Activated T-helper 17 cell treated with anti-CD3 and anti-CD28 coated beads, Interleukin-2, amount 50 U/mL, for 72 hours (primary cell): ENCODE measurements around the gene PRTFDC1. TPM values are rescaled to one million over a fixed set of nuclear protein-coding genes. Genes with fewer than 3 reads are reported as not detected.

Source experiments
- ATAC-seq: fragments of 150-1000 bp; cut with Tn5 transposase; replicated peaks from 2 replicates; pipeline ENCODE4 v1.10.0; 2021; ENCODE audit warnings: mild to moderate bottlenecking, moderate library complexity
- H3K27ac Mint-ChIP-seq: one replicate; pipeline ENCODE4 v1.8.0; 2022; ENCODE audit warnings: mixed read lengths
- H3K27me3 Mint-ChIP-seq: one replicate; pipeline ENCODE4 v1.8.0; 2022; ENCODE audit warnings: mixed read lengths
- H3K36me3 Mint-ChIP-seq: one replicate; pipeline ENCODE4 v1.8.0; 2022; ENCODE audit warnings: low read depth, mild to moderate bottlenecking, mixed read lengths
- H3K4me1 Mint-ChIP-seq: one replicate; pipeline ENCODE4 v1.8.0; 2022; ENCODE audit warnings: mixed read lengths
- H3K4me3 Mint-ChIP-seq: one replicate; pipeline ENCODE4 v1.8.0; 2022; ENCODE audit warnings: mild to moderate bottlenecking, mixed read lengths
- H3K9me3 Mint-ChIP-seq: one replicate; pipeline ENCODE4 v1.8.0; 2022; ENCODE audit warnings: mixed read lengths
- total RNA-seq, 2 donors: library from RNA; stranded (reverse); gene quantifications; one replicate each; pipeline ENCODE4 v1.2.3, GENCODE V29; 2022

The PRTFDC1 gene
- total RNA-seq, 2 donors from 2014 or later = 0.58 to 0.77 TPM

- Mint-ChIP-seq H3K4me3 (no peak overlapping the region), H3K9me3 (peaks cover 8% of the 10 kb centered on the region), H3K4me1 (peaks cover 4% of the 10 kb centered on the region), H3K27me3 (no peaks in the 10 kb centered on the region), H3K27ac (no peak overlapping the region), H3K36me3 (no peaks in the 10 kb centered on the region)
- ATAC-seq = no peak
Measured at GRCh38 chr10:24872049-24872789, 80.2 kb downstream of the PRTFDC1 start.

GRCh38 chr10:24871011-24871935 lies 81.1 kb downstream of the PRTFDC1 start:
- no peak for ATAC-seq
- peaks cover 4% of the 10 kb centered on the region for H3K4me1 Mint-ChIP-seq
- no peak overlapping the region for H3K4me3 Mint-ChIP-seq
- H3K27me3 Mint-ChIP-seq = no peaks in the 10 kb centered on the region
- H3K36me3 Mint-ChIP-seq = no peaks in the 10 kb centered on the region
- no peak overlapping the region for H3K27ac Mint-ChIP-seq
- H3K9me3 Mint-ChIP-seq = peaks cover 8% of the 10 kb centered on the region

- Mint-ChIP-seq H3K9me3 (no peaks in the 10 kb centered on the region), H3K4me3 (no peak overlapping the region), H3K27me3 (no peaks in the 10 kb centered on the region), H3K4me1 (peaks cover 8% of the 10 kb centered on the region), H3K36me3 (no peaks in the 10 kb centered on the region), H3K27ac (no peak overlapping the region)
- ATAC-seq = no peak
Measured at GRCh38 chr10:24869354-24870015, 82.9 kb downstream of the PRTFDC1 start.

GRCh38 chr10:24866604-24867583 lies 85.5 kb downstream of the PRTFDC1 start:
- H3K9me3 Mint-ChIP-seq = peaks cover 4% of the 10 kb centered on the region
- peaks cover 5% of the 10 kb centered on the region for H3K27me3 Mint-ChIP-seq
- no peaks in the 10 kb centered on the region for H3K36me3 Mint-ChIP-seq
- H3K27ac Mint-ChIP-seq = no peak overlapping the region
- no peak overlapping the region for H3K4me3 Mint-ChIP-seq
- no peak for ATAC-seq
- peaks cover 5% of the 10 kb centered on the region for H3K4me1 Mint-ChIP-seq

- H3K36me3 Mint-ChIP-seq = no peaks in the 10 kb centered on the region
- H3K27ac Mint-ChIP-seq = no peak overlapping the region
- peaks cover 4% of the 10 kb centered on the region for H3K9me3 Mint-ChIP-seq
- H3K27me3 Mint-ChIP-seq = peaks cover 5% of the 10 kb centered on the region
- ATAC-seq = no peak
- H3K4me1 Mint-ChIP-seq = peaks cover 5% of the 10 kb centered on the region
- H3K4me3 Mint-ChIP-seq = no peak overlapping the region
Measured at GRCh38 chr10:24865783-24866182, 86.6 kb downstream of the PRTFDC1 start.

GRCh38 chr10:24862589-24862988 lies 89.8 kb downstream of the PRTFDC1 start:
- H3K4me1 Mint-ChIP-seq = peaks cover 5% of the 10 kb centered on the region
- peaks cover 5% of the 10 kb centered on the region for H3K27me3 Mint-ChIP-seq
- ATAC-seq = no peak
- H3K4me3 Mint-ChIP-seq = no peak overlapping the region
- no peak overlapping the region for H3K27ac Mint-ChIP-seq
- H3K36me3 Mint-ChIP-seq = no peaks in the 10 kb centered on the region
- H3K9me3 Mint-ChIP-seq = peaks cover 4% of the 10 kb centered on the region

- no peak overlapping the region for H3K27ac Mint-ChIP-seq
- no peak for ATAC-seq
- H3K4me3 Mint-ChIP-seq = no peak overlapping the region
- H3K36me3 Mint-ChIP-seq = no peaks in the 10 kb centered on the region
- no peaks in the 10 kb centered on the region for H3K4me1 Mint-ChIP-seq
- peaks cover 3% of the 10 kb centered on the region for H3K27me3 Mint-ChIP-seq
- H3K9me3 Mint-ChIP-seq = peaks cover 4% of the 10 kb centered on the region
Measured at GRCh38 chr10:24858288-24859270, 93.8 kb downstream of the PRTFDC1 start.

- Mint-ChIP-seq H3K4me3 (no peak overlapping the region), H3K27ac (no peak overlapping the region), H3K9me3 (no peaks in the 10 kb centered on the region), H3K36me3 (no peaks in the 10 kb centered on the region), H3K4me1 (no peaks in the 10 kb centered on the region), H3K27me3 (peaks cover 4% of the 10 kb centered on the region)
- no peak for ATAC-seq
Measured at GRCh38 chr10:24857031-24857725, 95.2 kb downstream of the PRTFDC1 start.

GRCh38 chr10:24854256-24854655 lies 98.2 kb downstream of the PRTFDC1 start:
- no peak overlapping the region for H3K4me3 Mint-ChIP-seq
- peaks cover 15% of the 10 kb centered on the region for H3K27me3 Mint-ChIP-seq
- ATAC-seq = no peak
- H3K4me1 Mint-ChIP-seq = no peaks in the 10 kb centered on the region
- no peak overlapping the region for H3K27ac Mint-ChIP-seq
- H3K9me3 Mint-ChIP-seq = no peaks in the 10 kb centered on the region
- H3K36me3 Mint-ChIP-seq = no peaks in the 10 kb centered on the region

- no peak overlapping the region for H3K4me3 Mint-ChIP-seq
- ATAC-seq = no peak
- peaks cover 15% of the 10 kb centered on the region for H3K27me3 Mint-ChIP-seq
- no peaks in the 10 kb centered on the region for H3K9me3 Mint-ChIP-seq
- no peaks in the 10 kb centered on the region for H3K4me1 Mint-ChIP-seq
- H3K27ac Mint-ChIP-seq = no peak overlapping the region
- no peaks in the 10 kb centered on the region for H3K36me3 Mint-ChIP-seq
Measured at GRCh38 chr10:24853661-24854060, 98.7 kb downstream of the PRTFDC1 start.

GRCh38 chr10:24851629-24852028 lies 100.8 kb downstream of the PRTFDC1 start:
- Mint-ChIP-seq H3K27me3 (peaks cover 20% of the 10 kb centered on the region), H3K4me1 (no peaks in the 10 kb centered on the region), H3K36me3 (no peaks in the 10 kb centered on the region), H3K9me3 (no peaks in the 10 kb centered on the region), H3K4me3 (no peak overlapping the region), H3K27ac (no peak overlapping the region)
- ATAC-seq = peak; percentile 29

GRCh38 chr10:24850727-24851296 lies 101.6 kb downstream of the PRTFDC1 start:
- H3K36me3 Mint-ChIP-seq = no peaks in the 10 kb centered on the region
- no peaks in the 10 kb centered on the region for H3K9me3 Mint-ChIP-seq
- peaks cover 20% of the 10 kb centered on the region for H3K27me3 Mint-ChIP-seq
- H3K4me1 Mint-ChIP-seq = no peaks in the 10 kb centered on the region
- H3K4me3 Mint-ChIP-seq = no peak overlapping the region
- H3K27ac Mint-ChIP-seq = no peak overlapping the region
- no peak for ATAC-seq
